HG03460 (cell line): ENCODE results near the gene NEDD4L.

ENCODE experiments used
- ATAC-seq: cut with Tn5 transposase; IDR thresholded peaks from one replicate; pipeline ENCODE4 v1.9.1; 2021; ENCODE audit not compliant: unreplicated experiment

The NEDD4L gene

DNA sequence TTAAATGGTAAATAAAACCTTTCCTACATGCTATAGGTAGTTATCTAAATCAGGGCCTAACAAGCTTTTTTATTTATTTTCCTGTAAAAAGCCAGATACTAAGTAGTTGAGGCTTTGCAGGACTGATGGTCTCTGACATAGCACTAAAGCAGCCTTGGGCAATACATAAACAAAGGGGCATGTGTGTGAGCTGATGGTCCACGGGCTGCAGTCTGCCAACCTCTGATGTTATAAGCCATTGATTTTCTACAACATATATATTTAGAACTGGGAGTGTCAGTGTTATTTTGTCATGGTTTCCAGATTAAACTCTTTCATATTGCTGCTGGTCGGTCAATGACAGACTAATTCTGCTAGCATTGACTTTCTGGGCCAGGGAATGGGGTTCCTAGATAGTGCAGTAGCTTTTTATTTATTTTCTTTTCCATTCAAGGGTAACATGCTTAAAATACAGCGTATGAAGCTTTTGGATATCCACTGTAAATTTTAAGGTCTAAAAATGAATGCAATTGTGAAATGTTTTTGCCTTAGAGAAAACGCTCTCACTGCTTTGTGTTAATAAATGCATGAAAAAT is 134.0 kb downstream of the NEDD4L start:
- ATAC-seq = no peak

DNA sequence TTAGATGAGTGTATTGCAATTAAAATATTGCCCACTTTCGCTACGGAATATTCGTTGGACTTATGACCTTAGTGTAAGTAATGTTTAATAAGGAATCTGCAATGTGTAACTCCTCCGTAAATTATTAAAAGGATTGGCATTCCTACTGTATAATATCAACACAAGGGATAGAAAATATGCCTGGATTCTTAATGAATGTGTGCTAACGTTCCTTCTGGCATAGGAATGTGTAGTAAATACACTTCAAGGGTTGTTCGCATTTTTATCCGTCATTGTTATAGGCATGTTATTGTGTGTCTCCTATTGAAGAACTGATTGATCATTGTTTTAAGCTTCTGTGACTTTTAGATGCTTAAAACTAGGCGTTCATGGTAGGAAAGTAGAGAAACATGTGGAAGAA is 134.5 kb downstream of the NEDD4L start:
- ATAC-seq = no peak

DNA sequence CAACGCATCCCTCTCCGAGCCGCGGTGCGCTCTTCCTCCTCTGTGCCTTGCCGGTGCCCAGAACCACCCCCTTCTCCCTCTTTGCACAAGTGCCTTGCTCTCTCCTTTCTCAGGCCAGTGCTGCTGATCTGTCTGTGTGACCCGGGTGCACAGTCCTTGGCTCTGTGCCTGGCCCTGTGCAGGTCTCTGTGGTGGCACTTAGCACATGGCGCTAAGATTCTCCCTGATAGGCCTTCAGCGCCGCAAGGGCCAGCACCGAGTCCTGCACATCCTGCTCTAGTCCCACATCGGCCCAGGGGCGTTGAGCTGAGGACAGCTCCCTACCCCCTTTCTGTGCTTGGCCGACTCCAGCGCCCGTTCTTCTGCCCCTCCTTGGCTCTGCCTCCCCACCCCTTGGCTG is 136.1 kb downstream of the NEDD4L start:
- ATAC-seq = no peak

DNA sequence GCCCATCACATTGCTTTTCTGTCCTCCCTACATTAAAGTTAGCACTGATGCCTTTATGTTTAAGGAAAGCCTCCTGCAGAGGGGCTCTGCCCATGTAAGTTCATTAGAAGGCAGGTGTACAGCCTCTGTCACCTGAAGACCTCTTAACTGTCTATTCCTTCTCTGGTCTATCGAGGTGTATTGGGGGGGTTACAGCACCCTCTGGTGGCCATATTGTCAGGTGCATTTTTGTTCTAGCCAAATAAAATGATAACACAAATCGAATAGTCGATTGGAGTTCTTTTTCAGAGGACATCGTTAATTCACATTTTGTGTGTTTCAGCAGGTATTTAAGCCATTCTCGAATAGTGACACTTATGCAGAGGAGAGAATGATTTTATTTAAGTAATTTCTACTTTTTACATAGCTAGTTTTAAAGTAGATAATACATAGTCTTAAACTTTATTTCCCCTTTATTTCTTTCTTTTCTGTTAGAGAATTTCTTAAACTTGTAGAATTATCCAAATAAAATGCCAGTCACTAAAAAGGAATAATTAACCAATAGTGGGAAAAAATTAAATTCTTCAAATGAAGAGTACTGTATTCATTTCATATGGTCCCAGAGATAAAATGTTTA is 136.8 kb downstream of the NEDD4L start:
- no peak for ATAC-seq

DNA sequence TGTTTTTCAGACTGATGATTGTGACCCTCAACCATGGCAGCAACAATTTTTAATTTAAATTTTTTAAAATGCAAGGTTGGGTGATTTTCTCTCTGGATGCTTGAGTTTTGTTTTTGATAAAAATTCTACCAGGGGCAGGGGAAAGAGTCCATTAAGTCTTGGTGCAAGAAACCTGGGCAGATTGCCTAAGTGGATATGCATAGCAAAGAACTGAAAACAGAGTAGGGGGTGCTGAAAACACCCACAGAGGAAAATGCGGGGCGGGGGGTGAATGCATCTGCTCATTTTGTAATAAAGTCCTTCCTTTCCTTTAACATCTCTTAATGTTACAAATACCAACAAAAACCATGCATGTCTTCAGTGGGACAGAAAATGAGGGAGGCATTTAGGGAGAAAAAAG is 138.0 kb downstream of the NEDD4L start:
- no peak for ATAC-seq

DNA sequence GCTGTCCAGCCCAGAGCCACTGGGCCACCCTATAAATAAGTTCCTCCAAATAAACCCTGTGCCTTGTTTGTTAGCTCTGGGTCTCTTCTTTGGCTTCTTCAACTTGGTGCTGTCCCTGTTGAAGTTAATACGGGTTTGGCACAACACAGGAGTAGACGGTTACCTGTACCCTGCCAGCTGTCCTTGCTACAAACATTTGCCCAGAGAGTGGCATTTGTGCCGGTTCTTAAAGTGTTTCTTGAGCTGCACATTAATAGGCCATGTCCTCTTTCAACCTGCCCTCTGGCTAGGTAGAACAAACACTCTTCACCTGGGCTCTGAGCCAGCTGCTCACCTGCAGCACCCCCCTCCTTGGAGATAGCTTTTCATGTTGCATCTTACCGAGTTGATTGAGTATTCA is 139.2 kb downstream of the NEDD4L start:
- no peak for ATAC-seq

DNA sequence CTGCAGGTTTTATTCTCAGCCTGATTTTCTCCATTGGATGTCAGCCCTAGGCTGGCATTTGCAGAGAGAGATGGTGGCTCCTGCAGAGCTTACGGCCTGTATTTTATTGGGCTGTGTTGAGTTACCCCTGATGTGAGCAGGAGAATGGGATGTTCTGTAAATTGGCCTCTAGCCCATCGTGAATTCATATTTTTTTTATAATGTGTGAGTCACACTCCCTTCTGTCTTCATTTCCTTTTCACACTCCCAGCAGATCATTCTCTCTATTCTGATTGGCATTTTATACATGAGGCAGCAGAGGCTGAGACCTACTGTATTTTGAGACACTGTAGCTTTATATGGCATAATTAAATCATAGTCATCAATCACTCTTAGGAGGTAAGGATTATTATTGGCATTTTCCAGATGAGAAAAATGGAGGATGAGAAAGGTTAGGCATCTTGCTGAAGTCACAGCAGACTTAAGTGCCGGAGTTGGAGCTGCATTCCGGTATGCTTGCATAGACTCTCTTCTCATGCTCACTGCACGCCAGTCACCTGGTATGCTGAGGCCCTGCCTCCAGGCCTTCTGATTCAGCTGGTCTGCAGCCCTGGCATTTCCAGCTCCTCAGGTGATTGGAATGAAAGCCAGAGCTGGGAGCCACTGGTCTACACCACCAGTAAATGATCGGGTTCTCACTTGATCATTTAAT is 142.4 kb downstream of the NEDD4L start:
- ATAC-seq = no peak

DNA sequence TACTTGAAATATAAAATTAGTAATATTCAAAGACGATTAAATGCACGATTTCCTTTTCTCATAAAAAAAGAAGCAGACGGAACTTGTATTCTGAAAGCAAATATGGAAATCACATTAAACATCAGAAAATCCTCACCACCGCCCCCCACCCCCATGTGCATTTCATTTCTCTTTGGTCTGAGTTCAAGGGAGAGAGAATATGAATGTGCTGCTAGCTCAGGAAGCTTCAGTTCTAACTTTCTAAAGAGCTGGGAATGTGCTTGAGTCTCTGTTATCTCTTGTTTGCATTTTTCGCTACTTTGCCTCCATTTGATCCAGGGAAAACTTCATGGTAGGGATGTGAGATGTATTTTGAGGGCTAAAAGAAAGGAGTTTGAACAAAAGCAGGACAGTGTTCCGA is 143.6 kb downstream of the NEDD4L start:
- no peak for ATAC-seq

DNA sequence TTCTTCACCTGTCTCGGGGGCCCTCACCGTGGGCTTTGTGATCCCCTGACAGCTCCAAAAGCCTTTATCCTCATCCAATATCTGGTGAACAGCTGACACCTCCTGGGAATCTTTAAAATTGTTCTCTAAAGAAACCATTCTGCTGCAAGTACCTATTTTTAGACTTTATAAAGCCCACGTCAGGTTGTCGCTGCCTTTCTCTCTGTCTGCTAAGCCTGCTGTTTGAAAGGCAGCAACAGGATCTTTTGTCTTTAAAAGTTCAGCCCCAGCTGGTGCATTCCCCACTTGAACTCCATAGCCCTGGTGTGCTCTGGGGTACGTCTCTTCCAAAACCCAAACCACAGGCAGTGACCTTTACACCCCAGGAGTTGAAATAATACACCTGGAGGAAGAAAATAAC is 145.0 kb downstream of the NEDD4L start:
- no peak for ATAC-seq

DNA sequence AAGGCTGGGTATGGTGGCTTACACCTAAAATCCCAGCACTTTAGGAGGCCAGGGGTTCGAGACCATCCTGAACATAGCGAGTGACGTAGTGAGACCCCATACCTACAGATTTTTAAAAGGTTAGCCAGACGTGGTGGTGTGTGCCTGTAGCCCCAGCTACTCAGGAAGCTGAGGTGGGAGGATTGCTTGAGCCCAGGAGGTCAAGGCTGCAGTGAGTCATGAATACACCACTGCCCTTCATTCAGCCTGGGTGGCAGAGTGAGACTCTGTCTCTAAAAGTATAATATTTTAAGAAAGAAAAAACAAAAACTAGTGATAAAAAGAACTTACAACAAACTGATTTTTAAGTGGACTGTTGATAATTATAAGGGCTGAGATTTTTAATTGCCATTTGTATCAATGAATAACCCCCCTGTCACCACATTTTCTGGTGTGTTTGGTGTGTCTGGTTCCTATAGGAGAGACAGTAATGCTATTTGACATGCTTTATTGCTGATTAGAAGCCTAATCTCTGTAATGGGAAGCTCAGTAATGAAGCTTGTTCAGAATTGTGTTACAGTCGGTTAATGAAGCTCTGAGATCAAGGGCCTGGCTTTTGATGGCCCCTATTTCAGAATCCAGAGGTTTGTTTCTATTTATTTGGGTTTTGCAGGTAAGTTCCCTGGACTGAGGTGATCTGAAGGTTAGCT is 147.0 kb downstream of the NEDD4L start:
- no peak for ATAC-seq

DNA sequence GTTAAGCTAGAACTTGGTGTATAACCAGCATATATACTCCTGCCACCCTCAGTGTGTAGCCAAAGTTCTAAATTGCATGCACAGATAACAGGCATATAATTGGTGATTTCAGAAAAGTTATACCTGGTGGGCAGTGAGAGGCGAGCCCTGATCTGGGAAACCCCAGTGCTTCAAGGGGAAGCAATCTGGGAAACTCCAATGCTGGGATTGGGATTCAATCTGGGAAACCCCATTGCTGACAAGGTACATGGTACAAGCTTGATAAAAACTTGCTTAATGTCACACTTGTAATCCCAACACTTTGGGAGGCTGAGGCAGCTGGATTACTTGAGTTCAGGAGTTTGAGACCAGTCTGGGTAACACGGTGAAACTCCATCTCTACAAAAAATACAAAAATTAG is 147.6 kb downstream of the NEDD4L start:
- ATAC-seq = no peak

DNA sequence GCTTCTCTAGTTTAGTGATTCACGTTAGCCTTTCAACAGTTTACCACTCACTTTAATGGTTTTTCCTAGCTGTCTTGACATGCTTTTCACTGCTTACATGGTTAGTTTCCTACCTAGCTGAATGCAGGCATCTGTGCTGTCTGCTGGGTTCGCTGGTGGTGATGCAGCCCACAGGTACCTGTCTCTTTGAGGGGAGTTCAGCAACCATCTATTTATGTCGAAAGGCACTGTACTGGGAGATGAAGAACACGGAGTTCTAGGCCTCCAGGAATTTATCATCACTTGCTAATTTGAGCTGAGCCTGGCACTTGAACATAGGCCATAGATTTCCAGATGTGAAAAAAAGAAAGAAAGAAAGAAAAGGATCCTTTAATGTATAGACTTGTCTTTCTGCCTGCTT is 148.5 kb downstream of the NEDD4L start:
- no peak for ATAC-seq

DNA sequence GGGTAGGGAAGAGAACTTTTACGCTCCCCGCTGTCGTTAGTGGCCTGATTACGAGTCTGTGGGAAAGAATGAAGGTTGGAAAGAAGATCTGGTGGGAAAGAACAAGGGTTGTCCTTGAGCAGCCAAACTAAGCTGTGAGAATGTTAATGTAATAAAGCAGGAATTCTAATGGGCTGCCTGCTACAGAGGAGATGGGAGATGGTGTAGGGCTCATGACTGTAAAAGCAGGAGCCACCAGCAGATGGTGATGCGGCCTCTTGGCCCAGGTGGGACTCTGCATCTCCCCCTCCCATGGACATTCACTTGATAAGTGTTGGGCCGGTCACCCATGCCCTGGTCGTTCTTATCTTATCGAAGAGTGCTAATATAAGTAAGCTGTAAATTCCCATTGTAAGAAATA is 150.0 kb downstream of the NEDD4L start:
- no peak for ATAC-seq

DNA sequence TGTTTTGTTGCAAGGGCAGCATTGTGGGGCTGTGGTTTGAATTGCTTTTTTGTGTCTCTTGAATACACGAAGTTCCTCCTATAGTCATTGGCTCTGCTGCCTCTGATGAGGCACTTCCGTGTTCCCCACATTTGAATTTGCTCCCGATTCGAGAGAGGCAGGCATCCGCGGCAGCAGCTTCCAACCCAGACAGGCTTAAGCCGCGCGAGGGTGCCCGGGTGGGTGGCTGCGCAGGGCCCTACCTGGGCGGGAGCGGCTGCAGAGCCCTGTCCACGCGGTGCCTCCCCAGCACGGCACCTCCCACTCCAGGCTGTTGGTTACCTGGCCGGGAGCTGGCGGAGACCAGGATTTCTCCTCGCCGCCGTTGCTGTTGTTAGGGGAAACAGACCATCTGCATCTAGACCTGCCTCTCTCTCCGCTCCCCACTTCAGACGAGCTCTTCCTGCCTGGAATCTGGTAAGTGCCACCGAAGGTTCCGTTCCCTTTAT is 151.3 kb downstream of the NEDD4L start:
- no peak for ATAC-seq

DNA sequence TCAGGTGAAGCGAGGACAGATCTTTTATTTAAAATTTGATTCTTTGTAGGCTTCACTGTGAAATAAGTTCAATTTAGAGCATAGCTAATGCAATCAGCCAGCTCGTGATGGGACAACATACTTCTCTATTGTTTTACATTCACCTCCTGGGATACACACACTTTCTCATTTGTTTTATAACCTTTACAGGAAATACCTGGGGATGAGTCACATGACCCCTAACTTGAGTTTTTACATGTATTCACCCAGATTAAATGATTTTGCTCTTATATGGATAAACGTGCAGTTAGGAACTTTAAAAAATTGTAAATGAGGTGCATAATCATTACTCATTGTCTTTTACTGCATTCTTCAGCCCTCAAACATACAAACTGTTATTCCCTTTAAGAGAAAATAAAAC is 152.1 kb downstream of the NEDD4L start:
- ATAC-seq = no peak

DNA sequence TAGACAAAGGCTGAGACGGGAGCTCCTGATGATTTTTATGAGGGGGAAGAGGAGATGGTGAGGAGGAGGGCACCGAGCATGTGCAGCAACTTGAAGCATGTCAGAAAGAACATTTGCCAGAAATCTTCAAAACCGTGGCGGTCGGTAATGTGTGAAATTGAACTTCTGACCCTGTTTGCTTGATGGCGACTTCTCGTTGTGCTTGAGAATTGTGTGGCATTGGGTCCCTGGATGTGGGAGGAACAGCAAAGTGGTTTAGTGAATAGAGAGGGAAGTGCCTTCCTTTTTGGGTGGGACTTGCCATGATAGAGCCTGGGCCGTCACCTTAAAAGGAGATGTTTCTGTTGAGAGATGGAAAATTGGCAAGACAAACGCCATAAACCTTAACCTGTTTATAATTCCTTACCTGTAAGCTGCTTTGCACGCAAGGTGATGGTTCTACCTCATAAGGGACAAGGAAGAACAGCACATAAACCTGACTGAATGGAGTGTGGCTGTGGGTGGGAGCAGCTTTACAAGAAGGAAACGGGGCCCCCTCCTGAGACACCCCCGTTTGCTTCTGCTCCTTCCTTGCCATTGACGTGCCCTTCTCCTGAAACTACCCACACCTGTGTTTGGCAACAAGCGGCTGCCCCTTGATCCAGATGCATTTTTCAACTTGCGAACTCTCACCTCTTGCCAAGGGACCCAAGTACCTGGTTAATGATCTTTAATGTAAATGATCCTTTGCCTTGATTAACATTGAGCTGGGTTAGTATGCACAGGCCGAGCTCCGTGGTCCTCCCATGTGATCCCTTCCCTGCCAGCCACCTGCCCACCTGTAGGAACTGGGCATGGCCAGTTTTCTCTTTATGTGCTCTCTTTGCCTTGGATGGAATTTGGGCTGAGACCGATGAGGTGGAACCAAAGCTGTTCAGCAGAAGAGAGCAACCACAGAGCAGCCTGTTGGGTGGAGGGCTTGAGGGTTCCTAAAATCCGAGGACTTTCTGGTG is 153.2 kb downstream of the NEDD4L start:
- no peak for ATAC-seq

DNA sequence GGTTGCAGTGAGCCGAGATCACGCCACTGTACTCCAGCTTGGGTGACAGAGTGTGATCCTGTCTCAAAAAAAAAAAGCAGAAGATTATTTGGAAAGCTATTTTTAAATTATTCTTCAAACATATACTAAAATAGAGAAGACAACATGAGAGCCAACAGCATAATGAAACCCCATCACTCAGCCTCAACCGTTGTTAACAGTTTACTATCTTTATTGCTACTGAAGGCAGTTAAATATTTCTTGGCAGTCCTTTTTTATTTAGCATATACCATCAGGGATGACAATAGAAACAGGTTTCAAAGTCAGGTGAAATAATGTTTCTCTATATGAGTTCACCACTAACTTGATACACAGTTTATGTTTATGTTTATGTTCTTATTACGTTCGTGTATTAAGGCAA is 157.2 kb downstream of the NEDD4L start:
- no peak for ATAC-seq

DNA sequence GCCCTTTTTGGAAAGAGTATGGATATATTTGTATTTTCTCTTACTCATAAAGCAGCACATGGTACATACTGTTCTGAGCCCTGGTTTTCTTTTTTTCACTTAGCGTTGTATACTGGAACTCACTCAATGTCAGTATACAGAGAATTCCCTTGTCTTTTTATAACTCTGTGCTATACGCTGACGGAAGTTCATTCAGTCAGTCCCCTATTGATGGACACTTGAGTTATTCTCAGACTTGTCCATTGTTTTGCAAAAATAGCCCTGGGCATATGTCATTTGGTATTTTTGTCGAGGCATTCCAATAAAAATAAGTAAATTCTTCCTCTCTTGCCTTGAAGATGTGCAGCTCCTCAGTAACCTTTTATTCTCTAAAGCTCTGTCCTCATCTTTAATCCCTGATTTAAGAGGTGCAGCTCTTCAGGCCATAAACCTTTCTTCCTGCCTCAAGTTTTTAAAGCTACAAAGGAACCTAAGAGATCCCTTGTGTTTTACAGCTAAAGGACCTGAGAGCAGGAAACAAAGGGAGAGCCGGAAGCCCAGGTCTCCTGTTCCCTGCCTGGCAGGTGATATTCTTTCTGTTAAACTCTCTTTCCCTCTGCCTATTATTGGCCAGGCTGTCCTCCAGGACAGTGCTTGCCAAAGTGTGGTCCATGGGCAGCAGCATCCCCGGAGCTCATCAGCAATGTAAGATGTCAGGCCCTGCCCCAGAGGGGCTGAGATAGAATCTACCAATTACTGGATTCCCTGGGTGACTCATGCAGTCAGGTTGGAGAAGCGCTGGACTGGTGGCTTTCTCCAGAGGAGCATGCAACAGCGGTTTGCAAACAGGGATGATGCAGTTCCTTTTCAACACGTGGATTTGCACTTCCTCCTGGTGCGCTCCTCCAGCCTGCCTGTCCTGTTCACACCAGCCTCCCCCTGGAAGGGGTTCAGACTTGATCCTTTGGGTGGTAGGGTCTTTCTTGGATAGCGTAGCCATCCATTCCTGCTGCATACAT is 158.0 kb downstream of the NEDD4L start:
- ATAC-seq = no peak

DNA sequence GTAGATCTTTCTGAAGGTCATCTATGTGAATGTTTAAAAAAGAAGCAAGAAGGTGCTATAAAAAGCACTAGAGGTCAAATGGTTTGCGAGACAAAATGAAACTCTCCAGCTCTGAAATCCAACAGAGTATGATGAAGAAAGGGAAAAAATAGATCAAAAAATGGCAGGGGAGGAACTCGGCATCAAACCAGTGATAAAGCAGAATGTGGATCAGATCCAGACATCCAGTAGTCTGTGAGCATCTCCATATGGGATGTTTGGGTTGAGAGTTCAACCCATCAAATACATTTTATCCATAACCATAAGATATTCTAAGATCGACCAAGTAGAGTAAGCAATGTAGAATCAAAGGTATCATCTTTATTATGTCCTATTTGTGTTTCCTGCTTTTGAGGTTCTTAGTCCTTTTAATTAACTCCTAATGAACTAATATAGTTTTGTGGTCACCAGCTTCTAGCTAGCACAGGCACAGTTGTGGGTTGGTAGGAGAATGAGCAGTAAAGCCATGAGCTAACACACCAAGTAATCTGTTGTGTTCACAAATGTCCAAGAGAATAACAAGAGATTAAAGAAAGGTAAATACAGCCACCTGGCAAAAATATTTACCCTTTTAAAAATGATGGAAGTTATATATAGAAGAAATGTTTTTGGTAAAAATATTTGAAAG is 160.9 kb downstream of the NEDD4L start:
- no peak for ATAC-seq
